HepG2 (cell line): Measurements from ENCODE around the gene ROMO1. TPM values are rescaled to one million over a fixed set of nuclear protein-coding genes. Genes with fewer than 3 reads are reported as not detected.
A peak's percentile ranks its signal among the peaks of the same experiment; 100 is the strongest.

Experiments
- ARNT ChIP-seq: fragments of 450-650 bp; IDR thresholded peaks from 2 replicates; pipeline ENCODE4 v1.6.1; 2017
- IRX3 ChIP-seq: sonication (generic); formaldehyde crosslinking; IDR thresholded peaks from 2 replicates; pipeline ENCODE4 v1.8.1; 2023; ENCODE audit warnings: mild to moderate bottlenecking, low read depth, missing genetic modification reagents, borderline replicate concordance
- NFIB ChIP-seq: sonication (generic); formaldehyde crosslinking; IDR thresholded peaks from 2 replicates; pipeline ENCODE4 v1.9.0; 2021; ENCODE audit warnings: missing genetic modification reagents, mild to moderate bottlenecking, borderline replicate concordance
- PRMT3 ChIP-seq: sonication (generic); formaldehyde crosslinking; IDR thresholded peaks from 2 replicates; pipeline ENCODE4 v1.8.1; 2022; ENCODE audit warnings: low read depth, mild to moderate bottlenecking, moderate library complexity, missing genetic modification reagents, borderline replicate concordance
- RXRA ChIP-seq: sonication (generic); formaldehyde crosslinking; IDR thresholded peaks from 2 replicates; pipeline ENCODE4 v1.5.1; 2020; ENCODE audit warnings: missing genetic modification reagents
- XBP1 ChIP-seq: sonication (generic); formaldehyde crosslinking; IDR thresholded peaks from 2 replicates; pipeline ENCODE4 v1.5.0; 2020; ENCODE audit warnings: missing genetic modification reagents
- ZFP37 ChIP-seq: sonication (generic); formaldehyde crosslinking; IDR thresholded peaks from 2 replicates; pipeline ENCODE4 v1.4.0; 2020; ENCODE audit warnings: missing genetic modification reagents, borderline replicate concordance
- ZNF572 ChIP-seq: sonication (generic); formaldehyde crosslinking; IDR thresholded peaks from 2 replicates; pipeline ENCODE4 v1.5.1; 2020; ENCODE audit warnings: mild to moderate bottlenecking, missing genetic modification reagents
- ZNF619 ChIP-seq: sonication (generic); formaldehyde crosslinking; IDR thresholded peaks from 2 replicates; pipeline ENCODE4 v1.4.0; 2020; ENCODE audit warnings: mild to moderate bottlenecking, missing genetic modification reagents
- ZNF709 ChIP-seq: sonication (generic); formaldehyde crosslinking; IDR thresholded peaks from 2 replicates; pipeline ENCODE4 v1.5.0; 2020; ENCODE audit warnings: mild to moderate bottlenecking, missing genetic modification reagents
- ZNF790 ChIP-seq: sonication (generic); formaldehyde crosslinking; IDR thresholded peaks from 2 replicates; pipeline ENCODE4 v1.8.0; 2022; ENCODE audit warnings: missing genetic modification reagents, mild to moderate bottlenecking, borderline replicate concordance
- ZSCAN12 ChIP-seq: sonication (generic); formaldehyde crosslinking; IDR thresholded peaks from 2 replicates; pipeline ENCODE4 v1.9.0; 2021; ENCODE audit warnings: mild to moderate bottlenecking, missing genetic modification reagents
- ZSCAN21 ChIP-seq: sonication (generic); formaldehyde crosslinking; IDR thresholded peaks from 2 replicates; pipeline ENCODE4 v1.8.0; 2022; ENCODE audit warnings: mild to moderate bottlenecking, missing genetic modification reagents, moderate library complexity, borderline replicate concordance
- polyA plus RNA-seq, 8 experiments: library from polyadenylated mRNA; depleted of rRNA in 3 of 8; stranded (reverse) in 7 of 8; unstranded in 1 of 8; fragments of >200 nt; fragmentation: Illumina TruSeq in 4 of 8; extraction: Trizol in 4 of 8; gene quantifications; 2 replicates each; pipeline versions ENCODE4 v1.2.1 to v1.2.3, GENCODE V29; 2011 to 2016; ENCODE audit warnings: low read depth in 4 of 8, missing spikeins in 1 of 8, mixed read lengths in 1 of 8; ENCODE audit not compliant: insufficient read depth in 1 of 8
- total RNA-seq, 5 experiments: library from RNA; depleted of rRNA; stranded (reverse); fragments of >200 nt; fragmentation: Illumina TruSeq; extraction: Trizol; gene quantifications; 2 replicates each; pipeline ENCODE4 v1.2.3, GENCODE V29; 2016; ENCODE audit warnings: low read depth in 1 of 5
- TF ChIP-seq, protein P1 (sequence below): sonication (generic); formaldehyde crosslinking; IDR thresholded peaks from 2 replicates; pipeline ENCODE4 v1.5.0; 2020; ENCODE audit warnings: missing genetic modification reagents
- TF ChIP-seq, protein P2 (sequence below): sonication (generic); formaldehyde crosslinking; IDR thresholded peaks from 2 replicates; pipeline ENCODE4; 2020; ENCODE audit warnings: missing genetic modification reagents, mild to moderate bottlenecking, borderline replicate concordance
- TF ChIP-seq, protein P3 (sequence below): sonication (generic); formaldehyde crosslinking; IDR thresholded peaks from 2 replicates; pipeline ENCODE4 v1.8.1; 2023; ENCODE audit warnings: mild to moderate bottlenecking, missing genetic modification reagents
- TF ChIP-seq, protein P4 (sequence below): sonication (generic); formaldehyde crosslinking; conservative IDR thresholded peaks from 2 replicates; pipeline ENCODE4 v1.5.0; 2020; ENCODE audit warnings: missing genetic modification reagents
- TF ChIP-seq, protein P5 (sequence below): sonication (generic); formaldehyde crosslinking; IDR thresholded peaks from 2 replicates; pipeline ENCODE4 v1.5.1; 2020; ENCODE audit warnings: mild to moderate bottlenecking, missing genetic modification reagents
- TF ChIP-seq, protein P6 (sequence below): sonication (generic); formaldehyde crosslinking; IDR thresholded peaks from 2 replicates; pipeline ENCODE4 v1.4.0; 2020; ENCODE audit warnings: missing genetic modification reagents

The ROMO1 gene
- total and polyA plus RNA-seq, 2 of the 13 experiments (the other 11 are each of a cell fraction or from before 2014, with no cell fraction given): 636 to 755 TPM

DNA sequence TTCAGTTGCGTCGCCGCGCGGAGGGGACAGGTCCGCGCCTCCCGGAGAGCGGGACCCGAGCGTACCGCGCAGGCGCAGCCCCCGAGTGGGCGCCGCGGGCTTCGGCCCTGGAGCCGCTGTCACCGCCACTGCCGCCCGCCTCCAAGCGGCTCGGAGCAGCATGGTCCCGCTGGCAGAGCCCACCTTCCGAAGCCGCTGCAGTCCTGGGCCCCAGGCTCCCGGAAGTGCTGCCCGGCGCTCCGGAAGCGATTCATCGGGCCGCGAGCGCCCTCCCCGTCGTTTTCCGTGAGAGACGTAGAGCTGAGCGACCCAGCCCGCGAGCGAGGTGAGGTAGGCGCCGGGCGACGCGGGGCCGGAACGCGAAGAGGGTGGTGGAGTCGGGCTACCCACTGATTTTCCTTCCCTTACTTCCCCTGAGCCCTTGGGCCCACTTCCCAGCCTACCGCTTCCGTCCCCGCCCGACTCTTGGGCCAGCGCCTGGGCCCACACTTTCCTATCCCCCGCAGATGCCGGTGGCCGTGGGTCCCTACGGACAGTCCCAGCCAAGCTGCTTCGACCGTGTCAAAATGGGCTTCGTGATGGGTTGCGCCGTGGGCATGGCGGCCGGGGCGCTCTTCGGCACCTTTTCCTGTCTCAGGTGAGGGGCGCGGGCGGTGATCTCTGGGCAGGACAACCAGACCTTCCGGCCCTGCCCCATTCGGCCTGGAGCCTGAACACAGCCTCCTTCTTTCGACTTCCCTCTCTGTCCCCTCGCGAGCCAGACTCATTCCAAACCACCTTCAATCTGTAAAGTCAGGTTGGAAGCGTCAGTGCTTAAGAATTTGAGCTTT, at the start of gene ROMO1, which contains the start of gene NFS1 (continued):
- TF ChIP-seq, protein P1, sequence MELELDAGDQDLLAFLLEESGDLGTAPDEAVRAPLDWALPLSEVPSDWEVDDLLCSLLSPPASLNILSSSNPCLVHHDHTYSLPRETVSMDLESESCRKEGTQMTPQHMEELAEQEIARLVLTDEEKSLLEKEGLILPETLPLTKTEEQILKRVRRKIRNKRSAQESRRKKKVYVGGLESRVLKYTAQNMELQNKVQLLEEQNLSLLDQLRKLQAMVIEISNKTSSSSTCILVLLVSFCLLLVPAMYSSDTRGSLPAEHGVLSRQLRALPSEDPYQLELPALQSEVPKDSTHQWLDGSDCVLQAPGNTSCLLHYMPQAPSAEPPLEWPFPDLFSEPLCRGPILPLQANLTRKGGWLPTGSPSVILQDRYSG (CRISPR knock-in tag): no peak; the same call in 1 of the 2 replicates
- TF ChIP-seq, protein P2, sequence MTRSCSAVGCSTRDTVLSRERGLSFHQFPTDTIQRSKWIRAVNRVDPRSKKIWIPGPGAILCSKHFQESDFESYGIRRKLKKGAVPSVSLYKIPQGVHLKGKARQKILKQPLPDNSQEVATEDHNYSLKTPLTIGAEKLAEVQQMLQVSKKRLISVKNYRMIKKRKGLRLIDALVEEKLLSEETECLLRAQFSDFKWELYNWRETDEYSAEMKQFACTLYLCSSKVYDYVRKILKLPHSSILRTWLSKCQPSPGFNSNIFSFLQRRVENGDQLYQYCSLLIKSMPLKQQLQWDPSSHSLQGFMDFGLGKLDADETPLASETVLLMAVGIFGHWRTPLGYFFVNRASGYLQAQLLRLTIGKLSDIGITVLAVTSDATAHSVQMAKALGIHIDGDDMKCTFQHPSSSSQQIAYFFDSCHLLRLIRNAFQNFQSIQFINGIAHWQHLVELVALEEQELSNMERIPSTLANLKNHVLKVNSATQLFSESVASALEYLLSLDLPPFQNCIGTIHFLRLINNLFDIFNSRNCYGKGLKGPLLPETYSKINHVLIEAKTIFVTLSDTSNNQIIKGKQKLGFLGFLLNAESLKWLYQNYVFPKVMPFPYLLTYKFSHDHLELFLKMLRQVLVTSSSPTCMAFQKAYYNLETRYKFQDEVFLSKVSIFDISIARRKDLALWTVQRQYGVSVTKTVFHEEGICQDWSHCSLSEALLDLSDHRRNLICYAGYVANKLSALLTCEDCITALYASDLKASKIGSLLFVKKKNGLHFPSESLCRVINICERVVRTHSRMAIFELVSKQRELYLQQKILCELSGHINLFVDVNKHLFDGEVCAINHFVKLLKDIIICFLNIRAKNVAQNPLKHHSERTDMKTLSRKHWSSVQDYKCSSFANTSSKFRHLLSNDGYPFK: peak; percentile 98
- TF ChIP-seq ZNF619 (CRISPR knock-in tag) (peak; percentile 97), ZSCAN21 (CRISPR knock-in tag) (peak; percentile 99), XBP1 (CRISPR knock-in tag) (peak; percentile 87), PRMT3 (CRISPR knock-in tag) (peak; percentile 97), ZNF709 (CRISPR knock-in tag) (peak; percentile 84; the same call in 1 of the 2 replicates), ARNT (no peak), RXRA (peak; percentile 93), ZNF790 (CRISPR knock-in tag) (peak; percentile 97), ZNF572 (CRISPR knock-in tag) (peak; percentile 99), ZFP37 (CRISPR knock-in tag) (peak; percentile 97), NFIB (CRISPR knock-in tag) (no peak), ZSCAN12 (CRISPR knock-in tag) (peak; percentile 70), IRX3 (peak; percentile 97)
- TF ChIP-seq, protein P3, sequence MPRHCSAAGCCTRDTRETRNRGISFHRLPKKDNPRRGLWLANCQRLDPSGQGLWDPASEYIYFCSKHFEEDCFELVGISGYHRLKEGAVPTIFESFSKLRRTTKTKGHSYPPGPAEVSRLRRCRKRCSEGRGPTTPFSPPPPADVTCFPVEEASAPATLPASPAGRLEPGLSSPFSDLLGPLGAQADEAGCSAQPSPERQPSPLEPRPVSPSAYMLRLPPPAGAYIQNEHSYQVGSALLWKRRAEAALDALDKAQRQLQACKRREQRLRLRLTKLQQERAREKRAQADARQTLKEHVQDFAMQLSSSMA (CRISPR knock-in tag): peak; percentile 96
- TF ChIP-seq, protein P4, sequence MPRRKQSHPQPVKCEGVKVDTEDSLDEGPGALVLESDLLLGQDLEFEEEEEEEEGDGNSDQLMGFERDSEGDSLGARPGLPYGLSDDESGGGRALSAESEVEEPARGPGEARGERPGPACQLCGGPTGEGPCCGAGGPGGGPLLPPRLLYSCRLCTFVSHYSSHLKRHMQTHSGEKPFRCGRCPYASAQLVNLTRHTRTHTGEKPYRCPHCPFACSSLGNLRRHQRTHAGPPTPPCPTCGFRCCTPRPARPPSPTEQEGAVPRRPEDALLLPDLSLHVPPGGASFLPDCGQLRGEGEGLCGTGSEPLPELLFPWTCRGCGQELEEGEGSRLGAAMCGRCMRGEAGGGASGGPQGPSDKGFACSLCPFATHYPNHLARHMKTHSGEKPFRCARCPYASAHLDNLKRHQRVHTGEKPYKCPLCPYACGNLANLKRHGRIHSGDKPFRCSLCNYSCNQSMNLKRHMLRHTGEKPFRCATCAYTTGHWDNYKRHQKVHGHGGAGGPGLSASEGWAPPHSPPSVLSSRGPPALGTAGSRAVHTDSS (CRISPR knock-in tag): peak; percentile 75
- TF ChIP-seq, protein P5, sequence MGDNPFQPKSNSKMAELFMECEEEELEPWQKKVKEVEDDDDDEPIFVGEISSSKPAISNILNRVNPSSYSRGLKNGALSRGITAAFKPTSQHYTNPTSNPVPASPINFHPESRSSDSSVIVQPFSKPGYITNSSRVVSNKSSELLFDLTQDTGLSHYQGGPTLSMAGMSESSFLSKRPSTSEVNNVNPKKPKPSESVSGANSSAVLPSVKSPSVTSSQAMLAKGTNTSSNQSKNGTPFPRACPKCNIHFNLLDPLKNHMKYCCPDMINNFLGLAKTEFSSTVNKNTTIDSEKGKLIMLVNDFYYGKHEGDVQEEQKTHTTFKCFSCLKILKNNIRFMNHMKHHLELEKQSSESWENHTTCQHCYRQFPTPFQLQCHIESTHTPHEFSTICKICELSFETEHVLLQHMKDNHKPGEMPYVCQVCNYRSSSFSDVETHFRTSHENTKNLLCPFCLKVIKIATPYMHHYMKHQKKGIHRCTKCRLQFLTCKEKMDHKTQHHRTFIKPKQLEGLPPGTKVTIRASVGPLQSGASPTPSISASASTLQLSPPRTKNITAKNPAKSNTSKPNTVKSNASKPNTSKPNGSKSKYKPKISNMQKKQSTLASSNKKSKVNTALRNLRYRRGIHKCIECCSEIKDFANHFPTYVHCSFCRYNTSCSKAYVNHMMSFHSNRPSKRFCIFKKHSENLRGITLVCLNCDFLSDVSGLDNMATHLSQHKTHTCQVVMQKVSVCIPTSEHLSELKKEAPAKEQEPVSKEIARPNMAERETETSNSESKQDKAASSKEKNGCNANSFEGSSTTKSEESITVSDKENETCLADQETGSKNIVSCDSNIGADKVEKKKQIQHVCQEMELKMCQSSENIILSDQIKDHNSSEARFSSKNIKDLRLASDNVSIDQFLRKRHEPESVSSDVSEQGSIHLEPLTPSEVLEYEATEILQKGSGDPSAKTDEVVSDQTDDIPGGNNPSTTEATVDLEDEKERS: peak; percentile 92
- TF ChIP-seq, protein P6, sequence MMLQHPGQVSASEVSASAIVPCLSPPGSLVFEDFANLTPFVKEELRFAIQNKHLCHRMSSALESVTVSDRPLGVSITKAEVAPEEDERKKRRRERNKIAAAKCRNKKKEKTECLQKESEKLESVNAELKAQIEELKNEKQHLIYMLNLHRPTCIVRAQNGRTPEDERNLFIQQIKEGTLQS: peak; percentile 60
